ENCODE measurements around the gene ZNF782. TPM values are rescaled to one million over a fixed set of nuclear protein-coding genes. Genes with fewer than 3 reads are reported as not detected.

The ZNF782 gene
- total and polyA plus RNA-seq, 2 donors from 2014 or later = 2.7 to 7.0 TPM

GRCh38 chr9:96769989-96770388 lies 84.3 kb downstream of the ZNF782 start:
- no peak overlapping the region for H3K9ac ChIP-seq (ENCODE audit: low read length in 3 of 3)
- no peak overlapping the region for H3K27ac ChIP-seq (ENCODE audit: low read depth in 2 of 2, low read length in 2 of 2)
- peaks cover 10 to 48% (median 24%) of the 10 kb centered on the region in 3 donors for H3K36me3 ChIP-seq (ENCODE audit: control insufficient read depth in 2 of 3, insufficient read depth in 3 of 3, low read length in 3 of 3)
- peaks cover 6 to 60% (median 28%) of the 10 kb centered on the region in 3 donors for H3K9me3 ChIP-seq (ENCODE audit: control insufficient read depth in 2 of 3, insufficient read depth in 1 of 3, low read length in 3 of 3)
- FAIRE-seq (no peak), DNase-seq (no peak)
- intact Hi-C loops (cut with DNase I) = no loop called here
- H3K27me3 ChIP-seq (ENCODE audit: control insufficient read depth, insufficient read depth, low read length) = no peaks in the 10 kb centered on the region
- no peaks in the 10 kb centered on the region for H3K4me1 ChIP-seq (ENCODE audit: control insufficient read depth in 2 of 3, insufficient read depth in 2 of 3, low read depth in 1 of 3, low read length in 3 of 3)
- no peak for TF ChIP-seq CTCF (IDR thresholded peaks at IDR 0.05; ENCODE audit: borderline replicate concordance, extremely low read depth, insufficient read depth)
- H3K4me3 ChIP-seq (ENCODE audit: low read length in 3 of 3) = peak overlapping the region in 1 of 3 donors; percentile 16

Other genes with a start within 250 kb of the ZNF782 start
- 19.6 TPM for gene CDC14B, start 234.7 kb downstream of the ZNF782 start, total RNA-seq
- gene CDC14B, start 234.7 kb downstream of the ZNF782 start, polyA plus RNA-seq (ENCODE audit: insufficient read depth, low read depth, low replicate concordance) = 9.1 TPM
- 19.8 TPM for gene PRXL2C, start 199.2 kb downstream of the ZNF782 start, total RNA-seq
- gene PRXL2C, start 199.2 kb downstream of the ZNF782 start, polyA plus RNA-seq (ENCODE audit: insufficient read depth, low read depth, low replicate concordance) = 6.4 TPM
- gene ZNF510, start 76.4 kb downstream of the ZNF782 start, total RNA-seq = 13.9 TPM
- gene ZNF510, start 76.4 kb downstream of the ZNF782 start, polyA plus RNA-seq (ENCODE audit: insufficient read depth, low read depth, low replicate concordance) = 3.4 TPM
- not detected for gene NUTM2G, start 74.3 kb upstream of the ZNF782 start, total RNA-seq
- gene NUTM2G, start 74.3 kb upstream of the ZNF782 start, polyA plus RNA-seq (ENCODE audit: insufficient read depth, low read depth, low replicate concordance) = not detected
- 0.69 TPM for gene CTSV, start 184.6 kb upstream of the ZNF782 start, total RNA-seq
- 11.2 TPM for gene CTSV, start 184.6 kb upstream of the ZNF782 start, polyA plus RNA-seq (ENCODE audit: insufficient read depth, low read depth, low replicate concordance)